Measurements from ENCODE around the gene ZNF605.
"Not testable (repeated sequence)": the region's sequence is repeated elsewhere in the genome, so short reads cannot be mapped to it uniquely, and the experiment has no call there.

Gene ZNF605

GRCh38 chr12:132956011-132956788 is at the start of gene ZNF605:
Gene ZNF605 (minus strand): TSS chr12:132956306. CDS start chr12:132945635, 10,671 bp downstream.
- DNase-seq (ENCODE audit: low spot score), result peak; percentile 95
- no peak for TF ChIP-seq CTCF (IDR thresholded peaks at IDR 0.05; ENCODE audit: borderline replicate concordance, control extremely low read depth, extremely low read depth, insufficient read depth, missing control alignments)
- in situ Hi-C loops (cut with MboI; ENCODE audit: low sequenced_read_pairs, unreplicated experiment), result no loop called here

GRCh38 chr12:132998741-132999140 is 42.6 kb upstream of the ZNF605 start:
- in situ Hi-C loops (cut with MboI; ENCODE audit: low sequenced_read_pairs, unreplicated experiment), result no loop called here
- DNase-seq (ENCODE audit: low spot score), result no peak
- no peak for TF ChIP-seq CTCF (IDR thresholded peaks at IDR 0.05; ENCODE audit: borderline replicate concordance, control extremely low read depth, extremely low read depth, insufficient read depth, missing control alignments)

GRCh38 chr12:132986885-132987225 is 30.7 kb upstream of the ZNF605 start:
- no peak for DNase-seq (ENCODE audit: low spot score)
- in situ Hi-C loops (cut with MboI; ENCODE audit: low sequenced_read_pairs, unreplicated experiment), result no loop called here
- TF ChIP-seq CTCF (IDR thresholded peaks at IDR 0.05; ENCODE audit: borderline replicate concordance, control extremely low read depth, extremely low read depth, insufficient read depth, missing control alignments), result no peak

GRCh38 chr12:132986001-132986884 is 30.1 kb upstream of the ZNF605 start, which contains the start of gene ZNF26:
Gene ZNF26 (plus strand): TSS chr12:132986367. CDS start chr12:132986841, 474 bp downstream.
- peak; percentile 96 for DNase-seq (ENCODE audit: low spot score)
- in situ Hi-C loops (cut with MboI; ENCODE audit: low sequenced_read_pairs, unreplicated experiment), result no loop called here
- TF ChIP-seq CTCF (IDR thresholded peaks at IDR 0.05; ENCODE audit: borderline replicate concordance, control extremely low read depth, extremely low read depth, insufficient read depth, missing control alignments), result no peak

GRCh38 chr12:132976870-132977269 is 20.8 kb upstream of the ZNF605 start:
- in situ Hi-C loops (cut with MboI; ENCODE audit: low sequenced_read_pairs, unreplicated experiment); DNase-seq (ENCODE audit: low spot score): not testable (repeated sequence)

- no peak for TF ChIP-seq CTCF (IDR thresholded peaks at IDR 0.05; ENCODE audit: borderline replicate concordance, control extremely low read depth, extremely low read depth, insufficient read depth, missing control alignments)
- DNase-seq (ENCODE audit: low spot score), result no peak
- in situ Hi-C loops (cut with MboI; ENCODE audit: low sequenced_read_pairs, unreplicated experiment), result no loop called here
Observed at GRCh38 chr12:132972374-132972773, 16.3 kb upstream of the ZNF605 start.

GRCh38 chr12:132967736-132968135 is 11.6 kb upstream of the ZNF605 start:
- DNase-seq (ENCODE audit: low spot score), result no peak
- in situ Hi-C loops (cut with MboI; ENCODE audit: low sequenced_read_pairs, unreplicated experiment), result no loop called here
- no peak for TF ChIP-seq CTCF (IDR thresholded peaks at IDR 0.05; ENCODE audit: borderline replicate concordance, control extremely low read depth, extremely low read depth, insufficient read depth, missing control alignments)
